Liver (tissue), 3 donors: ENCODE data around the gene TAF4.

Source experiments
- CTCF ChIP-seq: fragments of 150-350 bp; IDR thresholded peaks from 2 replicates; pipeline ENCODE4 v1.5.1; 2017; ENCODE audit warnings: improper control_type of control experiment, low read depth, low read length; ENCODE audit not compliant: missing input control
- EGR1 ChIP-seq, 2 donors: IDR thresholded peaks; 2 replicates each; pipeline ENCODE4 v1.6.1; 2016 to 2018; ENCODE audit warnings: antibody characterized with exemption in 2 of 2, low read depth in 2 of 2
- MAX ChIP-seq: IDR thresholded peaks from 2 replicates; pipeline ENCODE4 v1.6.1; 2016; ENCODE audit warnings: antibody characterized with exemption
- RAD21 ChIP-seq, 2 donors: IDR thresholded peaks; 2 replicates each; pipeline ENCODE4 v1.6.1; 2016; ENCODE audit warnings: antibody characterized with exemption in 2 of 2, mild to moderate bottlenecking in 2 of 2
- REST ChIP-seq: IDR thresholded peaks from 2 replicates; pipeline ENCODE4 v1.6.1; 2016; ENCODE audit warnings: antibody characterized with exemption, mild to moderate bottlenecking
- SP1 ChIP-seq: IDR thresholded peaks from 2 replicates; pipeline ENCODE4 v1.6.1; 2018; ENCODE audit warnings: antibody characterized with exemption, mild to moderate bottlenecking
- TAF1 ChIP-seq: conservative IDR thresholded peaks from 2 replicates; pipeline ENCODE4 v1.6.1; 2016; ENCODE audit warnings: antibody characterized with exemption, mild to moderate bottlenecking
- YY1 ChIP-seq: IDR thresholded peaks from 2 replicates; pipeline ENCODE4 v1.6.1; 2016; ENCODE audit warnings: antibody characterized with exemption, mild to moderate bottlenecking
- TF ChIP-seq, protein P1 (sequence below): IDR thresholded peaks from 2 replicates; pipeline ENCODE4 v1.6.1; 2016; ENCODE audit warnings: antibody characterized with exemption
- TF ChIP-seq, protein P2 (sequence below): IDR thresholded peaks from 2 replicates; pipeline ENCODE4 v1.6.1; 2016; ENCODE audit warnings: antibody characterized with exemption
- donor health status: healthy.
- donor health status: healthy.

GRCh38 chr20:62040933-62041332, 24.7 kb downstream of the TAF4 start:
- TF ChIP-seq REST (no peak), CTCF (no peak), TAF1 (no peak), YY1 (no peak), EGR1 (IDR thresholded peaks at IDR 0.05; ENCODE audit: low read depth in 2 of 2) (no peak), MAX (no peak), SP1 (no peak), RAD21 (IDR thresholded peaks at IDR 0.05) (no peak)
- TF ChIP-seq, protein P1, sequence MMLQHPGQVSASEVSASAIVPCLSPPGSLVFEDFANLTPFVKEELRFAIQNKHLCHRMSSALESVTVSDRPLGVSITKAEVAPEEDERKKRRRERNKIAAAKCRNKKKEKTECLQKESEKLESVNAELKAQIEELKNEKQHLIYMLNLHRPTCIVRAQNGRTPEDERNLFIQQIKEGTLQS, result no peak
- TF ChIP-seq, protein P2, sequence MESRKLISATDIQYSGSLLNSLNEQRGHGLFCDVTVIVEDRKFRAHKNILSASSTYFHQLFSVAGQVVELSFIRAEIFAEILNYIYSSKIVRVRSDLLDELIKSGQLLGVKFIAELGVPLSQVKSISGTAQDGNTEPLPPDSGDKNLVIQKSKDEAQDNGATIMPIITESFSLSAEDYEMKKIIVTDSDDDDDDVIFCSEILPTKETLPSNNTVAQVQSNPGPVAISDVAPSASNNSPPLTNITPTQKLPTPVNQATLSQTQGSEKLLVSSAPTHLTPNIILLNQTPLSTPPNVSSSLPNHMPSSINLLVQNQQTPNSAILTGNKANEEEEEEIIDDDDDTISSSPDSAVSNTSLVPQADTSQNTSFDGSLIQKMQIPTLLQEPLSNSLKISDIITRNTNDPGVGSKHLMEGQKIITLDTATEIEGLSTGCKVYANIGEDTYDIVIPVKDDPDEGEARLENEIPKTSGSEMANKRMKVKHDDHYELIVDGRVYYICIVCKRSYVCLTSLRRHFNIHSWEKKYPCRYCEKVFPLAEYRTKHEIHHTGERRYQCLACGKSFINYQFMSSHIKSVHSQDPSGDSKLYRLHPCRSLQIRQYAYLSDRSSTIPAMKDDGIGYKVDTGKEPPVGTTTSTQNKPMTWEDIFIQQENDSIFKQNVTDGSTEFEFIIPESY, result no peak
